Activated CD8-positive, alpha-beta memory T cell treated with anti-CD3 and anti-CD28 coated beads for 1 hour (primary cell): ENCODE results near the gene CPOX.

Experiments
- DNase-seq, 2 donors: peaks; one replicate each; pipeline ENCODE4 v3.0.0-alpha.2; 2020; ENCODE audit warnings: low read depth in 1 of 2; ENCODE audit errors: extremely low read depth in 1 of 2

Gene CPOX

GRCh38 chr3:98596541-98597500 lies 3.4 kb upstream of the CPOX start:
- DNase-seq = no peak

GRCh38 chr3:98596087-98596486 lies 2.7 kb upstream of the CPOX start:
- no peak for DNase-seq

- no peak for DNase-seq
Observed at GRCh38 chr3:98594628-98595324, 1.4 kb upstream of the CPOX start.

- no peak for DNase-seq
Observed at GRCh38 chr3:98592345-98592935, 971 bp downstream of the CPOX start.

- DNase-seq = no peak
Observed at GRCh38 chr3:98589331-98590036, 3.9 kb downstream of the CPOX start.

GRCh38 chr3:98588065-98588464 lies 5.3 kb downstream of the CPOX start:
- DNase-seq = no peak

GRCh38 chr3:98587654-98588053 lies 5.8 kb downstream of the CPOX start:
- no peak for DNase-seq

GRCh38 chr3:98584547-98584946 lies 8.9 kb downstream of the CPOX start:
- no peak for DNase-seq

- no peak for DNase-seq
Observed at GRCh38 chr3:98583766-98584165, 9.6 kb downstream of the CPOX start.

GRCh38 chr3:98582042-98582441 lies 11.4 kb downstream of the CPOX start:
- no peak for DNase-seq

GRCh38 chr3:98581474-98581873 lies 11.9 kb downstream of the CPOX start:
- DNase-seq = no peak

GRCh38 chr3:98580401-98581386 lies 12.7 kb downstream of the CPOX start:
- no peak for DNase-seq

- DNase-seq = no peak
Observed at GRCh38 chr3:98577178-98577895, 16.1 kb downstream of the CPOX start.

- no peak for DNase-seq
Observed at GRCh38 chr3:98574132-98574531, 19.3 kb downstream of the CPOX start.

- no peak for DNase-seq
Observed at GRCh38 chr3:98573181-98573728, 20.2 kb downstream of the CPOX start.

GRCh38 chr3:98568402-98568801 lies 25.0 kb downstream of the CPOX start:
- no peak for DNase-seq

- no peak for DNase-seq
Observed at GRCh38 chr3:98567666-98568270, 25.6 kb downstream of the CPOX start.

GRCh38 chr3:98565843-98566242 lies 27.6 kb downstream of the CPOX start:
- no peak for DNase-seq

GRCh38 chr3:98565237-98565643 lies 28.2 kb downstream of the CPOX start:
- no peak for DNase-seq
